Measurements from ENCODE around the gene PPP1R18.
"Not testable (repeated sequence)": the region's sequence is repeated elsewhere in the genome, so short reads cannot be mapped to it uniquely, and the experiment has no call there.

PPP1R18 gene

GRCh38 chr6:30688569-30688968 is 2.1 kb upstream of the PPP1R18 start:
- DNase-seq: no peak

- peak in 1 of 2 experiments; percentile 58 for DNase-seq
Observed at GRCh38 chr6:30687659-30688431, 1.4 kb upstream of the PPP1R18 start.

GRCh38 chr6:30686908-30687658 is 638 bp upstream of the PPP1R18 start:
- peak; percentile 85 to 96 for DNase-seq

- DNase-seq: peak; percentile 40 to 42
Observed at GRCh38 chr6:30685157-30686008, 1.1 kb downstream of the PPP1R18 start.

GRCh38 chr6:30684386-30685156 is 1.9 kb downstream of the PPP1R18 start:
- DNase-seq: peak in 1 of 2 experiments; percentile 29

- no peak for DNase-seq
Observed at GRCh38 chr6:30683980-30684338, 2.5 kb downstream of the PPP1R18 start.

GRCh38 chr6:30683183-30683979 is 3.1 kb downstream of the PPP1R18 start:
- no peak for DNase-seq

- peak; percentile 84 to 89 for DNase-seq
Observed at GRCh38 chr6:30682143-30683117, 4.0 kb downstream of the PPP1R18 start.

- no peak for DNase-seq
Observed at GRCh38 chr6:30681766-30682142, 4.7 kb downstream of the PPP1R18 start.

- no peak for DNase-seq
Observed at GRCh38 chr6:30679765-30680535, 6.5 kb downstream of the PPP1R18 start.

- DNase-seq: peak in 1 of 2 experiments; percentile 61
Observed at GRCh38 chr6:30678964-30679726, 7.3 kb downstream of the PPP1R18 start.

- no peak for DNase-seq
Observed at GRCh38 chr6:30676660-30677285, 9.7 kb downstream of the PPP1R18 start.

- peak; percentile 92 to 98 for DNase-seq
Observed at GRCh38 chr6:30672445-30673253, 13.8 kb downstream of the PPP1R18 start, which contains the start of gene DHX16. Gene DHX16 (minus strand): TSS chr6:30673006. CDS start chr6:30672841, 165 bp downstream.

GRCh38 chr6:30670760-30671527 is 15.5 kb downstream of the PPP1R18 start:
- peak in 1 of 2 experiments; percentile 23 for DNase-seq

- DNase-seq: not testable (repeated sequence)
Observed at GRCh38 chr6:30666300-30666699, 20.1 kb downstream of the PPP1R18 start.
